NCI-H2081 treated with DMSO at 0.1 percent for 48 hours (cell line): ENCODE results near the gene TNFAIP3.
"Not testable (repeated sequence)": the region's sequence is repeated elsewhere in the genome, so short reads cannot be mapped to it uniquely, and the experiment has no call there.

ENCODE experiments used
- DNase-seq: peaks from one replicate; lab custom pipeline; 2025; lab: John Stamatoyannopoulos, UW

Gene TNFAIP3

DNA sequence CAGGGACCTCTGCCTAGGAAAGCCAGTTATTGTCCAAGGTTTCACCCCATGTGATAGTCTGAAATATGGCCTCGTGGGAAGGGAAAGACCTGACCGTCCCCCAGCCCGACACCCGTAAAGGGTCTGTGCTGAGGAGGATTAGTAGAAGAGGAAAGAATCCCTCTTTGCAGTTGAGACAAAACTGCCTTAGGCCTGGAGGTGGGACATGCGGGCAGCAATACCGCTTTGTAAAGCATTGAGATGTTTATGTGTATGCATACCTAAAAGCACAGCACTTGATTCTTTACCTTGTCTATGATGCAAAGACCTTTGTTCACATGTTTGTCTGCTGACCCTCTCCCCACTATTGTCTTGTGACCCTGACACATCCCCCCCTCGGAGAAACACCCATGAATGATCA, 22.3 kb upstream of the TNFAIP3 start:
- not testable (repeated sequence) for DNase-seq

DNA sequence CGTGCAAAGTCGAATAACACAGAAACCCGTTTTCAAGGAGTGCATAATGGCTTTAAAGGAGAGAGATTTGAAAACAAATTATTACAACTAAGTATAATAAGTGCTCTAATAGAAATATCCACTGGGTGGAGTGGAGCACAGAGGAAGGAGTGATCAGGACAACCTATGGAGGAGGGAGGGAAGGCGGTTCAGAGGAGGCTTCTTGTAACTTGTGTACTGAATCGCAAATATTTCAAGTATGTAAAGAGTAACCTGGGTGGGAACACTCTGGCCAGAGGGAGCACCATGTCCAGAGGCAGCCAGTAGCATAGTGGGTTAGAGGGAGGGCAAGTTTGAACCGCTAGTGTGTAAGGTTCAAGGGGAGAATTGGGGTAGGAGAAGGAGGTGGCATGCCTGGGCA, 21.6 kb upstream of the TNFAIP3 start:
- DNase-seq = no peak

DNA sequence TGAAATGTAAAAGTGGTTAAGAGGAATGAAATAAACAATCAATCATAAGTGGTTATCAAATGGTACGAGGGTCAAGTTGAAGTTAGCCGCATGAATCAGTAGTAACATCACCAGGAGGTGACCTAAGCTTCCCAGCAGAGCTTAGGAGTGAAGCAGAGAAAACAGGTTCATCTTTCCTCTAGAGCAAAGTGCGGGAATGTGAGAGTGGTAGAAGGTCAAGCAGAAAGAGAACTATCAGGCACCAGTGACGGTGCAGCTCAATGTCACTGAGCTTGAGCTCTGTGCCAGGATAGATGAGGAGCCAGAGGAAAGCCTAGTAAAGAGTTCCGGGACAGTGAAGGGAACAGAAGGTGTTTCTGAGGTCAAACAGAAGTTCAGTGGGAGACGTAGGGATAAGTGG, 20.8 kb upstream of the TNFAIP3 start:
- DNase-seq = no peak

DNA sequence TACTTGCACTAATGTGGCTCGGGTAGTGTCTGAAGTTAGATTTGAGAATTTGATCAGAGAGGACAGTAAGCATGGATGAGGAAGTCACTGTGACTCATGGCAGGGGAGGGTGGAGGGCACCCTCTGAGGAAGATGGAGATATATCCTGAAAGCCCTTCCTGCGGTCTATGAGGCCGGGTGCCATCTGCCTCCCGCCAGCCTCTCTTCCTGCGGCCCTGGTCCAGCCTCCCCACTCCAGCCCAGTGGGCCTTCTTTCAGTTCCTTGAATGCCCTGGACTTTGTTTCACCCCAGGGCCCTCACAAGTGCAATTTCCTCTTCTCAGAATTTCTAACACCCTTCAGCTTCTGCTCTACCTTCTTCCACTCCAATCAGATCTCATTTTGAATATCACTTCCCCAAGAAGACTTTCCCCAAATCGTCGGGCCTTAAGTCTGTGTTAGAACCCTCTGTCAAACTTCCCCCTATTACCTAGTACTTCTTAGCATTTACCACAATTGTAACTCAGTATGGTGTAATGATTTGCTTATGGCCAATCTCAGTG, 20.2 kb upstream of the TNFAIP3 start:
- DNase-seq = no peak

DNA sequence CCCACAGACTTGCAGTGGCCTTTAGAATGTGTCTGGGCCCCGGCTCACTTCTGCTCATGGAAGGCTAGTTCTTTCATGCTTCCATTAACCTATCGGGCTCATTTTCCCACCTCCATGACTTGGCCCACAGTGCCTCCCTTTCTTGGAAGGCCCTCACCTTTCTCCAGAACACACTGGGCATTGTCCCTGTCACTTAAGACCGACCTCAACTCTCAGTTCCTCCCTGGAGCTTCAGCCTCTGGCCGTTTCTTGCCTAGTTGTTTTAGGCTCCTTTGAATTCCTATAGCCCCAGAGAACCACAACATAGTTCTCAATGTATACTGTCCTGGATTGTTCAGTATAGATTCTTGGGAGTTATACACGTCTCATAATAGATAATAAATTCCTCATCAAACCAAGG, 19.3 kb upstream of the TNFAIP3 start:
- no peak for DNase-seq

DNA sequence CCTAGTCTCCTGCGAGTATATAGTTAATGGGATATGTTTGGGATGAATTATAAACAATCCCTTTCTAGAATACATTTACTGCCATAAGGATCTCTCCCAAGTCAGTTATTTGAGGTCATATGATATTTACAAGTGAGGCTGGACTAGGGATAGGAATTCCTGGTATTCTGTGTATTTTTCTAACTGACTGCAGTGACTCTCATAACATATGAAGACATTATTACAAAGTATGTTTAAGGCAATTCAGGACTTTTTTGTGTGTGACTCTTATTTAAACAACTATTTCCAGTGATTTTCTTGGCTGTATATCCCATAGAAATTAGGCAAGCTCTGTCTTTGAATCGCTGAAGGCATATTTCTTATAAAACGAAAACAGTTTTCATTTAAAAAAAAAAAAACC, 18.4 kb upstream of the TNFAIP3 start:
- no peak for DNase-seq

DNA sequence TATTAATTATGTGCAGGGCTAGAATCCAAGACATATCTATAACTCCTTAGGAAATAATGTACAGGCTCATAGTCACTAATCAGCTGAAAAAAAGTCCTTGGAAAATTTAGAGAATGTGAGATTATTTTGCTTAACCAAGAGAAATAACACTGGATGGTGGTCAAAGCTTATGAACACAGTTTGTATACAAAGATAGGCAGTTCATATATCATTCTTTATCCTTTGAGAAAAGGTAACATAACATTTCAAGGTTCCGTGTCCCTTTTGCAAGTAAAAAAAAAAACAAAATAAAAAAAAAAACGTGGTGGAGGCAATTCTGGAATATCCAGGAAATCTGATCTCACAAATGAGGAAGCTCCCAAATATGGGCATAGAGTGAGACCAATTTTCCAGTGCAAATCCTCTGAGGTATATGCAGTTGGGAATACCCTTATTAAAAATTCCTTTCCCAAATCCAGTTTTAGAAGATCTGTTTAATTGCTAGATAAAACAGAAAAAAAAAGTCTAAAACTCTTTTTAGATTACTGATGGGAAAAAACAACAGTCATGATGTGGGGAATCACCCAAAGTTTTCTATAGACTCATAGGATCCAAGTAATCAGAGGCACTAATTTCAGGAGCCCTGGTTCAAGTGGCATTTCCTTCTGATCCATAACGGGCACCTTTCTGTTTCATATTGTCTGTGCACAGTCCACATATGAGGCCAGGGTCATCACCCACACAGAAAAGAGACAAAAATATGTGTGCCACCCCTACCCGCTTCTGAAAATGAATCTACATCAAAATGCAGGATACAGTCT, 17.7 kb upstream of the TNFAIP3 start:
- no peak for DNase-seq

DNA sequence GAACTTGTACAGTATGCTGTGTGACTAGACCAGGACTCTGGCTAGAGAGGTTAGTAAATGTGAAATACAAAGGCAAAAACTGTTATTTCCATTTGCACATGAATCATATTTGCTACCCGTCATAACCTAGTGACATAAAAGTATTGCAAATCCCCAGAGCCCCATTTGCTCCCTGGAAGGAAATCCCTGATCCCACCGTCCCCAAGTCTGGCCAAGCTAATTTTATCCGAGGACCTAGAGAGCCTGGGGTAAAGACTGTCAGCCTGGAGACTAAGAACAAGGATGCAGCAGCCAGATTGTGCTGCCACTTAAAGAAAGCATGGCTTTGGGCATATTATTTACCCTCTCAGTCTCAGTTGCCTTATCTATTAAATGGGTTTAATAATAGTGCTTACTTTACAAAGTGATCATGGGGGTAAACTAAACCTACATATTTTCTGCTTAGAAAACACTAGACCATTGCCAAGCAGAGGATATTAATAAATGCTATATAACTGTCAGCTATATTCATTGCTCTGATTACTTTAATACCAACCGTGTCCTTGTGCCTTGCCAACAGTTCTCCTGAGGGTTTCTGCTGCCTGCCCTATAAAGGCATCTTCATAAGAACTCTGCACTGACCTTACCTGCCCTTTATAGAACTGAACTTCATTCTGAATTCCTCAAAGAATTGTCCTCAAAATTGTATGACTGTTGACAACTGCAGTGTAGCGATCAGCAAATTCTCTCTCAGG, 16.9 kb upstream of the TNFAIP3 start:
- DNase-seq = no peak

DNA sequence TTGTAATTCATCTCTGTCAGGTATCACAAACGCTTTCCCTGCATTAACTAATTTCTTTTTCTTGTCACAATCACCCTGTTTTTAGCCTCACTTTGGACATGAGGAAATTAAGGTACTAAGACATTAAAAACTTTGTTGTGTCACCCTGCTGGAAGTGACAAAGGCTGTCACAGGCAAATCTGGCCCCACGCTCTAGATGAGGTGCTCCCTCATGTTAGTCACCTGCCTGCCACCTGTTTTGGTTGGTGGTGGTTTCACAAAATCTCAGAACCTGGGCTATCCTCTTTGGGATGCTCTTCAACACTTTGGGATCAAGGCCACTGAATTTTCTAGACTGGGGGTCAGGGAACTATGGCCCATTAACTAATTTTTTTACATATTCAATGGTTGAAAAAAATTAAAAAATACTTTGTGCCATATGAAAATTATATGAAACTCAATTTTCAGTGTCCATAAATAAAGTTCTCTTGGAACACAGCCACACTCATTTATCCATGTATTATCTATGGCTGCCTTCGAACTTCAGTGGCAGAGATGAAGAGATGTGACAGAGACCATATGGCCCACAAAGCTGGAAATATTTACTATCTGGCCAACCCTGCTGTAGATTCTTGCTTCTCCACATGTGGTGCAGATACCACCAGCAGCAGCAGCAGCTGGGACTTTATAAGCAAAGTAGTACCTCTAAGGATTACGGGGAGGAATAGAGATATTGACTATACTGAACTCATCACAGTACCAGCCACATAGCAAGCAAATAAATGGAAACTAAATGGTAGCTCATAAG, 16.1 kb upstream of the TNFAIP3 start:
- DNase-seq = no peak

DNA sequence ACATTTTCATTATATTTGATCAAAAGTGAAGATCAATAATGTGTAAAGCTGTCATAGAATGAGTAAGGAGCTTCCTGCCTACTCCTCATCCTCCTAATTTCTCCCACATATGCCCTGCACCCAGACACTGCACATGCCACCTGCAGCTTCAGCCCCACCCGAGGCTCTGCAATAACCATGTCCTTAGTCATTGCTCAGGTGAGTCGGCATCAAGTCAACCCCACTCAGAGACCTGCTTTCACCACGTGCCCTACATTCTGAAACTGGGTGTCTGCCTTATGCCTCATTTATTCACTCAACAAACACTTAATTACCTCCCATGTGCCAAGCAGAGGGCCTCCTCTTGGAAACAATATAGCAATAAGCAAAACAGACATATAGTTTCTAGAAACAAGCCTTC, 15.4 kb upstream of the TNFAIP3 start:
- DNase-seq = no peak

DNA sequence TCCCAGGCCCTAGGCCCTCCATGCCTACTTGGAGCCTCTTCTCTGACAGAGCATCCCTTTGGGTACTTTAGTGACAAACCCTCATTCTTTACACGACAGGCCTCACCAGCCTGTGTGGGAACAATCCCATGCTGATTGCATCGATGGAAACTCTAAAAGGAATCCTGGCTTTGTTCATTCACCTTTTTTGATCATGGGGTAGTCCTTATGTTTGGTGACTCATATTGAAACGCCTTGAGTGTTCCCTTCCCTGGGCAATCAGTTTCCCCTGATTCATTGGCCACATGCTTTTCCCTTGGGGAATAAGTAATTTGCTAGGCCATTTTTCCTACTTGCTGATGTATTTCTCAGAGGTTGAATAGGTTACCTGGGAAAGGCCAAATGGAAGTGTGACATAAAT, 14.7 kb upstream of the TNFAIP3 start:
- no peak for DNase-seq

DNA sequence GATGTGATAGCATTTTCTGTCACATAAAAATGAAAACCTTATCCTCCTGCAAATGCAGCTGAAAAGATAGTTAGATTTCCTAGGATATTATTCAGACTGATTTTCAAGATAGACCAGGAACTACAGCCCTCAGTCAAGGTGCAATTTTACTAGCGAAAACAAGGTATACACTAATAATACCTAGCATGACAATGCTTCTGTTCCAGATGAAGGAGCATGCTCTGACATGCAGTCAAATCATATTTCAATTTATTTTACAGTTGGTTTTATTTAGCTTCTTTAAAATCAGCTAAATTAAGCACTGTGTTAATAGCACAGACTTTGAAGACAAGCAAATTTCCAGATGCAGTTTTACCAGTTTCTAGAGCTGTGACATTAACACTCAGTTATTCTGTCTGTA, 14.2 kb upstream of the TNFAIP3 start:
- no peak for DNase-seq

DNA sequence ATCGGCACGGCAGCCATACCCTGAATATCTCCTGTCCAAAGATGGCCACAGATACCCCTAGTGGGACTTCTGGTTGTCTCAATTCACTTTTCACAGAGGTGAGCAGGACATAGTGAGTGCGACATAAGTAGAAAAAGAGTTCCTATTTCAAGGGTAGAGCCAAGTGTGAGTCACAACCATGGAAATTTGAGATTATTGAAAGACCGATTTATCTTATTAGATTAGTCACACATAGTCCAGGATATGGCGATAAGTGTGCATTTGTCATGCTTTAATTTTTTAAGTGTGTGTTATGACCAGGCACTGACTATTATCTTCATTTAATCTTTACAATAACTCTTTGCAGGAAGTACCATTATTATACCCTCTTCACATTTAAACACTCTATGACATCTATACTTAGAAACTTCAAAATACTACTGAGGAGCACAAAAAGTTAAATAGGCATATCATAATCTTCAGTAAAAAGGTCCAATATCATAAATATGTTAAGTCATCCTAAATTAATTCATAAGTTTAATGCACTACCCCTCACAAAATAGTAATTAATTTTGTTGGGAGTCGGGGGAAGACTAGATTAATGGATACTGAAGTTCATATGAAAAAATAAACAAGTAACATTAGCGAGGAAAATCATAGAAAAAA, 13.4 kb upstream of the TNFAIP3 start:
- DNase-seq = no peak

DNA sequence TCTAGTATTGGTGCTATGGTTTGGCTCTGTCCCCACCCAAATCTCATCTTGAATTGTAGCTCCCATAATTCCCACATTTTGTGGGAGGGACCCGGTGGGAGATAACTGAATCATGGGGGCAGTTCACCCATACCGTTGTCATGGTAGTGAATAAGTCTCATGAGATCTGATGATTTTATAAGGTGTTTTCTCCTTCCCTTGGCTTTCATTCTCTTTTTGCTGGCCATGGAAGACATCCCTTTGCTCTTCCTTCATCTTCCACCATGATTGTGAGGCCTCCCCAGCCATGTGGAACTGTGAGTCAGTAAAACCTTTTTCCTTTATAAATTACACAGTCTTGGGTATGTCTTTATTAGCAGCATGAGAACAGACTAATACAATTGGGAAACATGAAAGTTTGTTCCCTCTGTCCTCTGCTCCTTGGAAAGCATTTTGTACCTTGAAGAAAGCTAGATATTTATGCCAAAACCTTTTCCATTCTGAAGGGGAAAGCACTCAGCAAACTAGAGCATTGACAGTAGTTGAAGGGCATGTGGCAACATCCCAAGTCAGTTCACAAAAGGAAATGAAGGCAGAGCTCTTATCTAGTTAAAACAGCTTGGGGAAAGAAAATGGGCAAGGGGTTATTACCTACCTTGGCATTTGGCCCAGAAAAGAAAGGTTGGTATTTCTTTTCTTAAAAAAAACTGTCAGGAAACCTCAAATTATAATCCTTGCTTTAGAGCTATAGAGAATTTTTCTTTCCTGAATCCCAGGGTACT, 10.7 kb upstream of the TNFAIP3 start:
- DNase-seq = no peak

DNA sequence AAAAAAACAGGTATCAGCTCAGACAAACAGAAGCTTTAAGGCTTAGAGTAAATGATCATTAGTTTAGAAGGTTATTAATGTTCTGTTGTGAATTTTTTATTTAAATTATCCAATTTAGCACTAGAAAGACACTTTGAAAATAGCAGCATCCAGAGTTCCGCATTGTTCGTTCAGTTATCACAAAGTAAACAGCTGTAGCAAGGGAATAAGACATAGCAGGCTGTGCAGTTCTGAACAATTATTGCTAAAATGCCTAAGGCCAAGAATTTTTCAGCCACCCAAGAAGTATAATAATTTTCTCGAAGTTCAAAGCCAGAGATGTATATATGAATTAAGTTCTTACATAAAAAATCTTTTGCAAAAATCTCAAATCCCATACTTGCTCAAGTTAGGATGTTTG, 8.0 kb upstream of the TNFAIP3 start:
- DNase-seq = no peak

DNA sequence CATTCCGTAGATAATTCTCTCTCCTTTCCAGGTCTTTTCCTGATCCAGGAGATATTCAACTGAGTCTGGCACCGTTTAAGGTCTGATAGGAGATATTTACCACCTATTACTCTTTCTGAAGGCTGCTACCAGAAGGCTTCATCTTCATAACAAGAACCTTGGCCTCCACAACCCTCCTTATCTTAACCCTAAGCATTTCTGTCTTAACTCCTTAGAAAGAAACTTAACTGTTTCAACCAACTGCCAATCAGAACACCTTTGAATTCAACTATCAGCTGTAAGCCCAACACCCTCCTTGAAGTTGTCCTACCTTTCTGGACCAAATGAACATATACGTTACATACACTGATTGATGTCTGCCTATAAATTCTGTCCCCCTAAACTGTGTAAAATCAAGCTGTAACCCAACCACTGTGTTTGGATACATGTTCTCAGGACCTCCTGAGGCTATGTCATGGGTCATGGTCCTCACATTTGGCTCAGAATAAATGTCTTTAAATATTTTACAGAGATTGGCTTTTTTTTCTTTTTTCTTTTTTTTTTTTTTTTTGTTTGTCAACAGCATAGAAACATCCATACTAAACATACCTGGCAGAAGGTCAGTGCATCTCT, 6.6 kb upstream of the TNFAIP3 start:
- DNase-seq = no peak

DNA sequence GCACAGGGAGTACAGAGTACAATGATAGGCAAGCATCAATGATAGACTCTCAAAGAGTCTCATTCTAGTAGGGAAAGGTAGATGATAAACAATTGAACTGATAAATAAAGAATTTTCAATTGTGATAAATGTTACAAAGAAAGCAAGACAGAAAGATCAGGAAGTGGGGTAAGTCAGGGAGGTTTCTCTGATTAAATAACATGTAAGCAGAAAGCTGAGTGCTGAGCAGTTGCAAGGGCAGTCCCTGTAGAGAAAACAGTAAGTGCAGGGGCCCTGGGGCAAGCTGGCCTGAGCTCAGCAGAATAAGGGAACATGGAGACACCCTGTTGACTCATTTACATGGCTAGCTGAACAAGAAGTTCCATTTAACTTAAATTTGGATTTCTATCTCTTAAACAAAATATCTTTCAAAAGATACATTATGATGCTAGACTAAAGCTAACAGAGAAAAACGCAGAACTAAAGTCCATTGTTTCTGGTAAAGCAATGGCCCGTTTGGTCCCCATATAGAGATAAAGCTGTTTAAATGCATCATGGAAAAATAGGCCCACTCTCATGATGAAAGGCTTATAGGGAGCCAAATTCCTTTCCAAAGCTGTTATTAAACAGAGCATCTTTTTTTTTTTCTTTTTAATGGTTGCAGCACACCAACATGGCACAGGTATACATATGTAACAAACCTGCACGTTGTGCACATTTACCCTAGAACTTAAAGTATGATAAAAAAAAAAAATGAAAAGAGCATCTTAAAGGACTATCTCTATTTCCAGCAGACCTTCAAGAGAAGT, 5.3 kb upstream of the TNFAIP3 start:
- no peak for DNase-seq

DNA sequence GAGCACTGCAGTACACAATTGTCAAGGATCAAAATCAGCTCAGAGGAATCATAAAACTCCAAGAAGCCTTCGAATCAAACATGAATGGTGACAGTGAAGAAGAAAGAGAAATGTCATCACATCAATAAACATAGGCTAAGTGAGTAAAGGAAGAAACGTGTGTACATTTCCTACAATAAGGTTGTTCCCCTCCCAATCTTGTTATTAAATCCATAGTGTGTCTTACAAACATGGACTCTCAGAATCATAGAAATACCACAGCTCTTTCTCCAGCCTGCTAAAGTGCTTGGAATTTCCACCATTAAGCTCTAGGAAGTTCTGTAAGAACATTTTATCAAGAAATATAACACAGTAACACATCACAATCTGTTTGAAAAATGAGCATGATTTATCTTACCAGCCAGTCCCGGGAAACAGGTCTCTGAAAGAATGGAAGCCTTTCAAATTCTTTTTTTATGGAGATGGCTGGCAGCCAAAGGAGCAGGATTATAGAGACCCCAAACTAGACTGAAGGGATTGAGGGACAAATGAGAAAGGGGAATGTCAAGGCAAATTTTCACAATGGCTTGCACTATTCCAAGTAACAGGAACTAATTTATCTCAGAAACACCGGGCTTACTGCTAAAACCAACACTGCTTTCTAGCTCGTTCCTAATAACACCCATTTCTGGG, 4.5 kb upstream of the TNFAIP3 start:
- DNase-seq = no peak

DNA sequence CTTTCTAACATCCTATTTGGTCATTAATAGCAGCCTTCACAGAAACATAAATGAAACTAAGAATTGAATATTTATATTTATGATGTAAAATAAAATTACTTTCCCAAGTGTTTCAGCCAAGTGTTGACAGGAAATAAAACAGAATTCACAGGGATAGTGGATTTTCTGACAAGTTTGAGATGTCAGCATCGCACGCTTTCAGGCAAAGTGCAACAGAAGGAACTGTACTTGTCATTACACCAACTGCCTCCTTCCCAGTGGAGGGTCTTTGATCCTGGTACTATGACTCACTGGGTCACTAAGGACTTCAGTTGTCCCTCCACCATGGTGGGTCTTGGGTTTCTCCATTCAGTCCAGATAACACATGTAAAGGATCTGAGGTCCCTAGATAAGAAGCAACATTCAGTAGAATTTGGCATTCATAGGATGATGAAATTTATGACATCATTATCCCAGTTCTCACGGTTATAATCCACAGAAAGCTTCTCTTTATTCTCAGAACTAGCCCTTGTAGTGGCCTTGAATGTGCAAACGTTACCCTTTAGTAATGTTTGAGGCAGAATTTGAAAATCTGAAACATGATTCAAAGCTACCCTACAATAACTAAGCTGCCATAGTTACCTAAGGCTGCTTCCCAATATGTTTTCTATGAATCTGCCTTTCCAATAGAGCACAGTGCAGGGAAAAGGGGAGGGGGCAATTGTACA, 3.8 kb upstream of the TNFAIP3 start:
- DNase-seq = no peak
